Stimulated activated naive B cell treated with anti-CD40 and anti-IgM and Interleukin-4, amounts not matched to agents 10 μg/mL and 1 μg/mL and 100 μg/mL, for 72 hours (primary cell): ENCODE measurements around the gene RPL11.
"Not testable (repeated sequence)": the region's sequence is repeated elsewhere in the genome, so short reads cannot be mapped to it uniquely, and the experiment has no call there.

Experiments
- ATAC-seq, 2 donors: fragments of 150-1000 bp; cut with Tn5 transposase; replicated peaks; 2 replicates each; pipeline ENCODE4 v1.10.0; 2021; ENCODE audit warnings: moderate library complexity in 1 of 2
- DNase-seq: peaks from one replicate; pipeline ENCODE4 v3.0.0; 2021
- H3K27ac Mint-ChIP-seq: one replicate; pipeline ENCODE4 v1.8.0; 2022; ENCODE audit warnings: mild to moderate bottlenecking, mixed read lengths
- H3K27me3 Mint-ChIP-seq, 2 donors: one replicate each; pipeline ENCODE4 v1.8.0; 2022; ENCODE audit warnings: mixed read lengths in 2 of 2
- H3K36me3 Mint-ChIP-seq, 2 donors: one replicate each; pipeline ENCODE4 v1.8.0; 2022; ENCODE audit warnings: mixed read lengths in 2 of 2, mild to moderate bottlenecking in 1 of 2
- H3K4me1 Mint-ChIP-seq, 2 donors: one replicate each; pipeline ENCODE4 v1.8.0; 2022; ENCODE audit warnings: mixed read lengths in 2 of 2, mild to moderate bottlenecking in 1 of 2
- H3K4me3 Mint-ChIP-seq, 2 donors: one replicate each; pipeline ENCODE4 v1.8.0; 2022; ENCODE audit warnings: mild to moderate bottlenecking in 2 of 2, mixed read lengths in 2 of 2, moderate library complexity in 1 of 2
- H3K9me3 Mint-ChIP-seq, 2 donors: one replicate each; pipeline ENCODE4 v1.8.0; 2022; ENCODE audit warnings: mixed read lengths in 2 of 2, mild to moderate bottlenecking in 1 of 2

RPL11 gene

DNA sequence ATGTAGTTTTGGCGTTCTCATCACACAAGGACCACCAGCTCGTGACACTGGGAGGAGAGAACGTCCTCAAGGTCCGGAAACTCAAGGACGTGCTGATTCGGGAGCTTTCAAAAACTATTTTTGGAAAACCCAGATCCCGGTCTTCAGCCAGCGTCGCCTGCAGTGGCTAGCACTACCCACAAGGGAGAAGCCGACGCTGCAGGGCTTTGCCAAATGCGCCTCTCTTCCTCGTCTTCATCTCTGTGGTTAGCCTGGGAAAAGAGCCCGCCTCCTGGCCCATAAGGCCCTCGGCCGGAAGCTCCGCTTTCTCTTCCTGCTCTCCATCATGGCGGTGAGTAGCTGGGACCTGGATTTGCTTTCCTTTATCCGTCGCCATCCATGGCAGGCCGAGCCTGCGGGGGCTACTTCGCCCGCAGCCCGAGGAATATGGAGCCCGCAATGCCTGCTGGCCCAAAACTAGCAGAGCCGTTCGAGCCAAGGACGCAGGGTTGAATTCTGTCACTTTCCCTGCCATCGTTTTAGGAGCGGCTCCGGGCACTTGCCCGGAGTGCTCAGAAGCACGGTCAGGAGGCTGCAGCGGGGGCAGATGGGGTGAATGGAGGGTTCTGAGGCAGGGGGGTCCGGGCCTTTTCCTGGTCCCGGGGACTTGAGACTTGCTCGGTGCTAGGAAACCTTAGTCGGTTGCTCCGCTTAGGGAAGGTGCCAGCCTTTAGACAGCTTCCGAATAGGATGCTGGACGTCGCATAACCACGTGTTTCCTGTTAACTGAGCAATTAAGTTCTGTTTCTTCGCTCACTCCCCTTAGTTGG lies at the start of gene RPL11:
Gene RPL11 (plus strand): TSS at position 308 of the 809 bp plus-strand sequence. CDS start 18 bp downstream, at position 326.
- Mint-ChIP-seq H3K27ac (peak within 1 kb of the TSS; percentile 98), H3K27me3 (no peaks in the 10 kb centered on the region), H3K4me1 (peaks cover 28 to 44% of the 10 kb centered on the region in 2 donors), H3K4me3 (peak within 1 kb of the TSS; percentile 93 to 97), H3K9me3 (peaks cover 0 to 3% of the 10 kb centered on the region in 2 donors), H3K36me3 (peaks cover 42 to 48% of the 10 kb centered on the region in 2 donors)
- DNase-seq (peak; percentile 87), ATAC-seq (peak; percentile 98 to 99)

DNA sequence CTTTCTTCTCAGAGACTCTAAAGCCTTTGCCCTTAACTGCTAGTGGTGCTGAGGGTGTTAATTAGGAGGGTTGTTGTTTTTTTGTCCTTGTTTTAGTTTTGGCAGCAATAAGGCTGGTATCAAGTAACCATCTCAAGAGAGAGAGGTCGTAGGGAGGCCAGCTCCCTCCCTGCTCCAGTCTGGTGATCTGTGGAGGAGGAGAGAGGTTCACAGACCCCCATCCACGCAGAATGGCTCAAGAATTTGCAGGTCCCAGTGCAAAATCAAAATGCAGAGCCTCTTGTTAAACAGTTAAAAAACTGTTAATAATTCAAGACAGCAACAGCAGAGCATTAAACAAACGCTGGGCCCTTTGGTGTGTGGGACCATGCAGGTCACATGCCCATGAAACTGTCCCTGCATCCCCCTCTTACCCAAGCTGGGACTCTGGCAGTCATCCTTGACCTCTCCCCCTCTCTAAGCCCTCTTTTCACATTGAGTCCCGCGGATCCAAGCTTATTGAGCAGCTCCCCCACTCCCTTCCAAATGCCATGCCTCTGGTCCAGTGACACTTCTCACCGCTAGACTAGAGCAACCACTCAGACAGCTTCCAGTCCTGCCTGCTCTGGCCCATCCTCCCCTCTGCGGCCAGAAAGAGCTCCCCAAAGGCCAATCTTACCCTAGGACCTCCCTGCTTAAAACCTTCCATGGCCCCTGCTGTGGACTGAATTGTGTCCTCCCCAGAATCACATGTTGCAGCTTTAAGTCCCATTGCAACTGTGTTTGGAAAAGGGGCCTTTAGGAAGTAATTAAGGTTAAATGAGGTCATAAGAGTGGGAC lies 47.7 kb upstream of the RPL11 start:
- no peaks in the 10 kb centered on the region for H3K27me3 Mint-ChIP-seq
- DNase-seq (no peak), ATAC-seq (no peak)
- H3K27ac Mint-ChIP-seq = no peak overlapping the region
- no peaks in the 10 kb centered on the region for H3K36me3 Mint-ChIP-seq
- H3K4me3 Mint-ChIP-seq = no peak overlapping the region
- H3K4me1 Mint-ChIP-seq = peaks cover 0 to 9% of the 10 kb centered on the region in 2 donors
- no peaks in the 10 kb centered on the region for H3K9me3 Mint-ChIP-seq

DNA sequence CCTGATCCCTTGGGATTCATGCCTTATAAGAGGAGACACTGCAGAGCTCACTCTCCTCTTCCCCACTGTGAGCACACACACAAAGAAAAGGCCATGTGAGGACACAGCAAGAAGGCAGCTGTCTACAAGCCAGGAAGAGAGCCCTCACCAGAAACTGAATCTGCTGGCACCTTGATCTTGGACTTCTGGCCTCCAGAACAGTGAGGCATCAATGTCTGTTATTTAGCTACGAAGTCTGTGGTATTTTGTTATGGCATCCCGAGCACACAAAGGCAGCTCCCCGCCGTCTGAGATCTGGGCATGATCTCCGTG lies 47.1 kb upstream of the RPL11 start:
- Mint-ChIP-seq H3K4me1 (peaks cover 0 to 3% of the 10 kb centered on the region in 2 donors), H3K36me3 (no peaks in the 10 kb centered on the region), H3K4me3 (no peak overlapping the region), H3K27me3 (no peaks in the 10 kb centered on the region), H3K27ac (no peak overlapping the region), H3K9me3 (no peaks in the 10 kb centered on the region)
- DNase-seq (no peak), ATAC-seq (no peak)

DNA sequence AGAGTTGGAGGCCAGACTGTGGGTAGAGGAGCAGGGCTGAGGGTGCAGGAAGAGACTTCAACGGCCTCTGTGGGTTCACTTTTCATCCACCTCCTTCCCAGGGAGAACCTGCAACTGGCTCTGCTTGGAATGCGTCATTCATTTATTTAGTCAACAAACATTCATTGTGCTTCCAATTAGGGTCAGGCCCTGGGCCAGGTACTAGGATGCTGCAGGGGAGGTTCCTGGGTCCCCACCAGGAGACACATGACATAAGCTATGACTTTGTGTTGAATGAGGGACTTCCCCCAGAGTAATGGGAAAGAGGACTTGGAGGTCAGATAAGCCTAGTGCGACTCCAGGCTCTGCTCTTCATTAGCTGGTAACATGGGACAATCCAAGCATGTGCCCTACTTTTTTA lies 46.3 kb upstream of the RPL11 start:
- H3K9me3 Mint-ChIP-seq = no peaks in the 10 kb centered on the region
- DNase-seq (no peak), ATAC-seq (no peak)
- no peaks in the 10 kb centered on the region for H3K36me3 Mint-ChIP-seq
- no peak overlapping the region for H3K27ac Mint-ChIP-seq
- H3K4me1 Mint-ChIP-seq = no peaks in the 10 kb centered on the region
- H3K27me3 Mint-ChIP-seq = peaks cover 0 to 2% of the 10 kb centered on the region in 2 donors
- H3K4me3 Mint-ChIP-seq = no peak overlapping the region

DNA sequence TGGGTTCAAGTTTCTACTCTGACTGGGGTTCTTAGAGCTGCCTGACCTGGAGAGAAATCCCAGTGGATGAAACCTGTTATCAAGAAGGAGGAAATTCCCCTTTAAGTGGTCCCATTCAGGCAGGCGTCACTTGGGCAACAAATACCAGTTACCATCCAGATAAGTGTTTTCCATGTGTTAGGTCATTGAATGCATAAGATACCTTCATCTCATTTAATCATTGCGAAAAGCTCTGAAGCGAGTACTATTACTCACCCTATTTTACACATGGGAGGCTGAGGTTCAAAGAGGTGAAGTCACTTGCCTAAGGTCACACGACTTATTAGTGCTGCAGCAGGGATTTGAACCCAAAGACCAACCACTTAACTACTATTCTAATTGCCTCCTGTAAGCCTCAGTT lies 45.5 kb upstream of the RPL11 start:
- Mint-ChIP-seq H3K27me3 (peaks cover 2 to 6% of the 10 kb centered on the region in 2 donors), H3K9me3 (no peaks in the 10 kb centered on the region), H3K27ac (no peak overlapping the region), H3K4me3 (no peak overlapping the region), H3K4me1 (peaks cover 0 to 1% of the 10 kb centered on the region in 2 donors), H3K36me3 (no peaks in the 10 kb centered on the region)
- ATAC-seq (no peak), DNase-seq (no peak)

DNA sequence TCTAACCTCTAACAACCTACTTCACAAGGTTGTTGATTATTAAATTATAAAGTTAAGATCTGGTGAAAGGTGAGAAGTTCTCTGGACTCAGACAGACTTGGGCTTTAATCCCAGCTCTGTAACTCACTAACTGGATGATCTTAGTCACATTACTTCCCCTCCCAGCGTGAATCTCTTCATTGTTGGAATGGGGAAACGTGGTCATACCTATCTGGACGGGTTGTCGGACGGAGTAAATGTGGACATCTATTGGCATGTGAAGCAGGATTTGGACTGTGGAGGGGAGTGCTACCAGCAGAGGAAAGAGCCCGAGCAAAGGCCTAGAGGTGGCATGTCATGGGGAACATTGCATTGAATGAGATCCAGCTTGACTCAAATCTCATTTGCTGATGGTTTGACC lies 45.1 kb upstream of the RPL11 start:
- H3K27me3 Mint-ChIP-seq = peaks cover 3 to 10% of the 10 kb centered on the region in 2 donors
- no peaks in the 10 kb centered on the region for H3K9me3 Mint-ChIP-seq
- H3K4me3 Mint-ChIP-seq = no peak overlapping the region
- no peaks in the 10 kb centered on the region for H3K36me3 Mint-ChIP-seq
- H3K27ac Mint-ChIP-seq = no peak overlapping the region
- H3K4me1 Mint-ChIP-seq = peaks cover 0 to 1% of the 10 kb centered on the region in 2 donors
- ATAC-seq = no peak
- DNase-seq = no peak

DNA sequence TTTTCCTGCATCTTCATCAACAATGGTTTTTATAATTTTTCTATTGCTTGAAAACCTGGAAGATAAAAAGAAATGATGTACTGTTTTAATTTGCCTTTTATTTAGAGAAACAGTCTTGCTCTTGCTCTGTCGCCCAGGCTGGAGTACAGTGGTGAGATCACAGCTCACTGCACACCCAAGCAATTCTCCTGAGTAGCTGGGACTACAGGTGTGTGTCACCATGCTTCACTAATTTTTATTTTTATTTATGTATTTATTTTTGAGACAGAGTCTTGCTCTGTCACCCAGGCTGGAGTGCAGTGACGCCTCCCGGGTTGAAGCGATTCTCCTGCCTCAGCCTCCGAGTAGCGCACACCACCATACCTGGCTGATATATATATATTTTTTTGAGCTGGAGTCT lies 43.0 kb upstream of the RPL11 start:
- Mint-ChIP-seq H3K4me3 (no peak overlapping the region), H3K9me3 (no peaks in the 10 kb centered on the region), H3K27me3 (peaks cover 8 to 12% of the 10 kb centered on the region in 2 donors), H3K36me3 (no peaks in the 10 kb centered on the region), H3K27ac (no peak overlapping the region), H3K4me1 (peaks cover 0 to 1% of the 10 kb centered on the region in 2 donors)
- DNase-seq (no peak), ATAC-seq (no peak)

DNA sequence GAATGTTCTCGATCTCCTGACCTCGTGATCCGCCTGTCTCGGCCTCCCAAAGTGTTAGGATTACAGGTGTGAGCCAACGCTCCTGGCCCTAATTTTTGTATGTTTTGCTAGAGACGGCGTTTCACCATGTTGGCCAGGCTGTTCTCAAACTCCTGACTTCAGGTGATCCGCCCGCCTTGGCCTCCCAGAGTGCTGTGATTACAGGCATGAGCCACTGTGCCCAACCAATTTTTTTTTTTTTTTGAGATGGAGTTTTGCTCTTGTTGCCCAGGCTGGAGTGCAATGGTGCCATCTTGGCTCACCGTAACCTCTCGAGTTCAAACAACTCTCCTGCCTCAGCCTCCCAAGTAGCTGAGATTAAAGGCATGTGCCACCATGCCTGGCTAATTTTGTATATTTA lies 42.4 kb upstream of the RPL11 start:
- H3K9me3 Mint-ChIP-seq, H3K36me3 Mint-ChIP-seq: not testable (repeated sequence)

DNA sequence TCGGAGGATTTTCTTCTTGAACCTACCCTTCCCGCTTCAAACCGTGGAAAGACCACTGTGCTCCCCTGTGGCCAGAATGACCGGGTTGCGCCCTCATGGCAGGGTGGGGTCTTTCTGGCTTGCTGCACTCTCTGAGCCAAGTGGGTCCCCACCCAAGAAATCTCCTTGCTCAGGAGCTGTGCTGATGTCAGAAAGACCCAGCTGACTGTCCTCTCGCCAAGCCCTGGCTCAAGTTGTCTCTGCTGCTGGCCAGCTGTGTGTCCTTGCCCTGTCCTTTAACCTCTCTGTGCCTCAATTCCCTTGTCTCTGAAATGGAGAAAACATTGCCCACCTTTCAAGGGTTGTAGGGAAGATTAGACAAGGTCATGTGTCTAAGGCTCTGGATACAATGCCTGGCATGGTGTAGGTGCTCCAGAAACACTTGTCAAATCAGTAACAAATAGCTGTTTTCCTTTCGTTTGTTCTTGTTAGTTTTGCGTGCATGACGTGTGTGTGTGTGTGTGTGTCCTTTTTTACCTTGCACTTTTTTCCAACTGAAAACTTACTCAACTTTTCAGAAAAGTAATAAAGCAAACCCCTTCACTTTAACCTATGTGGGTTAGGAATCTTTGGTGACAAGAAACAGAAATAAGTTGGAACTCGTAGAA lies 41.1 kb upstream of the RPL11 start:
- Mint-ChIP-seq H3K4me3 (no peak overlapping the region), H3K27ac (no peak overlapping the region), H3K36me3 (no peaks in the 10 kb centered on the region), H3K9me3 (no peaks in the 10 kb centered on the region), H3K4me1 (peaks cover 0 to 1% of the 10 kb centered on the region in 2 donors), H3K27me3 (peaks cover 13 to 18% of the 10 kb centered on the region in 2 donors)
- ATAC-seq = no peak
- no peak for DNase-seq

More for the DNA sequence above, 42.4 kb upstream of the RPL11 start:
- H3K27me3 Mint-ChIP-seq = peaks cover 13 to 18% of the 10 kb centered on the region in 2 donors
- not testable (repeated sequence) for H3K4me3 Mint-ChIP-seq, H3K4me1 Mint-ChIP-seq, ATAC-seq, H3K27ac Mint-ChIP-seq, DNase-seq

DNA sequence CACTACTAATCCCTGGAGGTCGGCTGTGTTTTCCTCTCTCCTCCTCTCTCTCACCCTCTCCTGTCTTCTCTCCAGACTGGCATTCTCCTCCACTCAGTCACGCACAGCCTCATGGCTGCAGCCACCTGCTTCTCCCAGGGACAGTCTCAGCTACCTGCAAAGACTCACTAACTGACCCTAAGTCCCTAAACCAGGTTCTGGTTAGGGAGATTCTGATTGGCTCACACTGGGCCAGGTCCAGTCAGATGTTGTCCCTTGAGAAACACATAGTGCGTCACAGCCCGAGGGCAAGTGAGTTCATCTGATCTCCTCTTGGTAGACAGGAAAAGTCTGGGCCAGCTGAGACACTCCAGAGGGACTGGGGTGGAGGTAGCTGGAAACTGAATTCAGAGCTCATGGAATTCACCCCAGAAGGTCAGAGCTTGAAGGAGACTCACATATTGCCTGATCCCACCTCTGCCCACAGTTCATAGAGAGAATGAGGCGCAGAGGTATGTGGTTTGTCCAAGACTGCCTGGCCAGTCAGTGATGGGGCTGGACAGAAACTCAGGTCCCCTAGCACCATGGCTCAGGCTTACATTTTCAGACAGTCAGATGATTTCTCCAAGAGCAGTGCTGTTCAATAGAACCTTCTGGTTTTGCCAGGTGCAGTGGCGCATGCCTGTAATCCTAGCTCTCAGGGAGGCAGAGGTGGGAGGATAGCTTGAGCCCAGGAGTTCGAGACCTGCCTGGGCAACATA lies 40.4 kb upstream of the RPL11 start:
- ATAC-seq (no peak), DNase-seq (no peak)
- Mint-ChIP-seq H3K27ac (no peak overlapping the region), H3K4me3 (no peak overlapping the region), H3K27me3 (peaks cover 13 to 18% of the 10 kb centered on the region in 2 donors), H3K4me1 (peaks cover 0 to 1% of the 10 kb centered on the region in 2 donors), H3K9me3 (no peaks in the 10 kb centered on the region), H3K36me3 (no peaks in the 10 kb centered on the region)

DNA sequence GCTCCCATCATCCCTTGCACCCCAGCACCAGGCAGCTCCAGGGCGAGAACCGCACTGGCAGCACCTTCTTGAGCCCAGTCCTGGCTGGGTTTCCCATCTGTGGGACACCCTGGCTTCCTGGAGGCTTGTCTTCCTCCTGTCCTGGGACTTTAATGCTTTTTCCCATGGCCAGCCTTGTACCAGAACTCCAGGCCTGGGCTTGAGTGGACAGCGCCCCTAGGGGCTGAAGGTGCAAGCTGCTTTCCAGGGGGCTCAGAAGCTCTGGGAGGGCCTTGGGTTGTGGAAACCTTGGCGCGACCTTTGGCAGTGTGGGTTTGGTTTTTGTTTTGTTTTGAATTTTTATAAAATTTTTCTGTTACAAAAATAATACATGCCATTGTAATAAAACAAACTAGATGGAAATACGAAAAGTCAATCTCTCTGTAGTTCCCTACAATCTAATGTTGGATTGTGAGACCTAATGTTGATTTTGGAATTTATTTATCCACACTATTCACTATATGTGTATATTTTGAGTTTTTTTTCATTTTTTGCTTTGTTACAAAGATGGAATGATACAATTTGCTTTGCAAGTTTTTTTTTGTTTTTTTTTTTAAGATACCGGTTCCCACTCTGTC lies 33.8 kb upstream of the RPL11 start:
- Mint-ChIP-seq H3K4me3 (no peak overlapping the region), H3K36me3 (no peaks in the 10 kb centered on the region), H3K9me3 (no peaks in the 10 kb centered on the region), H3K27ac (no peak overlapping the region), H3K27me3 (peaks cover 6 to 8% of the 10 kb centered on the region in 2 donors), H3K4me1 (peaks cover 0 to 1% of the 10 kb centered on the region in 2 donors)
- ATAC-seq (peak; percentile 73 to 83), DNase-seq (peak; percentile 18)

DNA sequence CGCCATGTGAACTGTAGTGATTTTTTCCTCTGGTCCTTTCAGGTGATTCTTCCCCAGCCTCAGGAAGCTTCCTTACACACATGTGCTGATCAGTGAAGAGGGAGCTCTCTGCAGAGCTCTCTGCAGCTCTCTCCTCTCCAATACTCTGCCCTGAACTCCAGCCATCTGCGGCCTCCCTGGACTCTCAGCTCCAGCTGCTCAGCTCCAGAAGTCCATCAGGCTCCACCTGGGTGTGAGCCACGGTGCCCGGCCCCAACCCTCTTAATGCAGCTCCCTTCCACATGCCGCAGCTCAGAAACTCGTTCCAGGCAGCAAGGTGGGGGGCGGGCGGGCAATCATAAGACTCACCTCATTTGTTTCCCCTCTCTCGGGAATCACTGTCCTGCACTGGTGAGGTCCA lies 30.9 kb upstream of the RPL11 start:
- no peaks in the 10 kb centered on the region for H3K36me3 Mint-ChIP-seq
- ATAC-seq (no peak), DNase-seq (no peak)
- H3K4me1 Mint-ChIP-seq = peaks cover 3 to 4% of the 10 kb centered on the region in 2 donors
- H3K4me3 Mint-ChIP-seq = no peak overlapping the region
- H3K27me3 Mint-ChIP-seq = peaks cover 0 to 4% of the 10 kb centered on the region in 2 donors
- no peak overlapping the region for H3K27ac Mint-ChIP-seq
- H3K9me3 Mint-ChIP-seq = no peaks in the 10 kb centered on the region

DNA sequence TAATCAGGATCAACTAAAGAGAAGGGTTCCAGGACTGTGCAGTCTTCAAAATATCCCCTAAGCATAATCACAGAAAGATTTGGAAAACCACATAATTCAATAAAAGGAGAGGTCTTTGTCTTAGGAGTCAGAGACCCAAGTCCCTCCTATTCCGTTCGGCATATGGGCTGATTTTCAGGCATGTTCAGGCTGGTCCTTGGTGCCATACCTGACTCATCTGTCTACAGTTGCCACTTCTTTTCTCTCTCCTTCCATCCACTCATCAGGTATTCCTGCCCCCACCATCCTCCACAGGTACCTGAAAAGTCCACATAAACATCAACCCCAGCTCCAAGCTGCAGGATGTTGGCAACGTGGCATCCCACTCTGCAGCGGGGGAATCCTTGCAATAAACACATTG lies 29.7 kb upstream of the RPL11 start:
- peaks cover 0 to 4% of the 10 kb centered on the region in 2 donors for H3K27me3 Mint-ChIP-seq
- H3K9me3 Mint-ChIP-seq = no peaks in the 10 kb centered on the region
- H3K4me3 Mint-ChIP-seq = no peak overlapping the region
- peaks cover 3 to 4% of the 10 kb centered on the region in 2 donors for H3K4me1 Mint-ChIP-seq
- ATAC-seq = no peak
- no peaks in the 10 kb centered on the region for H3K36me3 Mint-ChIP-seq
- no peak overlapping the region for H3K27ac Mint-ChIP-seq
- no peak for DNase-seq
